Measurements from ENCODE around the gene TRIM52. TPM values are rescaled to one million over a fixed set of nuclear protein-coding genes. Genes with fewer than 3 reads are reported as not detected.

TRIM52 gene
- total and polyA plus RNA-seq, 10 of the 15 experiments (the other 5 are each of a cell fraction or from before 2014, with no cell fraction given) = 1.4 to 24.3 (median 8.1) TPM

DNA sequence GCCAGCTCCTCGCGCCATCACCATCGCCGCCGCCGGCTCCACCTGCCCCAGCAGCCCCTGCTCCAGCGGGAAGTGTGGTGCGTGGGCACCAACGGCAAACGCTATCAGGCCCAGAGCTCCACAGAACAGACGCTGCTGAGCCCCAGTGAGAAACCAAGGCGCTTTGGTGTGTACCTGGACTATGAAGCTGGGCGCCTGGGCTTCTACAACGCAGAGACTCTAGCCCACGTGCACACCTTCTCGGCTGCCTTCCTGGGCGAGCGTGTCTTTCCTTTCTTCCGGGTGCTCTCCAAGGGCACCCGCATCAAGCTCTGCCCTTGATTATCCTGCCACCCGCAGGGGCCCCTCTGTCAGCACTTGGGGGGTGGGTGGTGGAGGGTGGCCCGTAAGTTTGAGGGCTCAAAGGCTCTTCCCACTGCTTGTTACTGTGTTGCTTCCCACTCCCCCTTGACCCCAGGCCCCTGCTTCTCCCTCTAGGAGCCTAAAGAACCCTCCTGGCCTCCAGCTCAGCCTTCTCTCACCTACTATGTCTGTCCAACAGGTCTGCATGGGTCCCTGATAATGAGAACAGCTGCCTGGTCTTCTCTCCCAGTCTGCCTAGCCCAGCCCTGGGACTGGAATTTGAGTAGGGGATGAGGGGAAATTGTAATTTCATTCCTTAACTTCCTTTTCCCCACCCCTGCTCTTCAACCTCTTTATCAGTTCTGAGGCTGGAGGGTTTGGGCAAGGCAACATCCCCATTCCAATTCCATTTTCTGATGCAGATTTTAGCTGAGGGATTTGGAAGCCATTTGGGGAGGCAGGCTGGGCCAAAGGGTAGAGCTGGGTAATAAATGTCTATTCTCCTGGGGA lies 26.3 kb downstream of the TRIM52 start (continued):
- no peak for TF ChIP-seq PKNOX1 (IDR thresholded peaks at IDR 0.05)

DNA sequence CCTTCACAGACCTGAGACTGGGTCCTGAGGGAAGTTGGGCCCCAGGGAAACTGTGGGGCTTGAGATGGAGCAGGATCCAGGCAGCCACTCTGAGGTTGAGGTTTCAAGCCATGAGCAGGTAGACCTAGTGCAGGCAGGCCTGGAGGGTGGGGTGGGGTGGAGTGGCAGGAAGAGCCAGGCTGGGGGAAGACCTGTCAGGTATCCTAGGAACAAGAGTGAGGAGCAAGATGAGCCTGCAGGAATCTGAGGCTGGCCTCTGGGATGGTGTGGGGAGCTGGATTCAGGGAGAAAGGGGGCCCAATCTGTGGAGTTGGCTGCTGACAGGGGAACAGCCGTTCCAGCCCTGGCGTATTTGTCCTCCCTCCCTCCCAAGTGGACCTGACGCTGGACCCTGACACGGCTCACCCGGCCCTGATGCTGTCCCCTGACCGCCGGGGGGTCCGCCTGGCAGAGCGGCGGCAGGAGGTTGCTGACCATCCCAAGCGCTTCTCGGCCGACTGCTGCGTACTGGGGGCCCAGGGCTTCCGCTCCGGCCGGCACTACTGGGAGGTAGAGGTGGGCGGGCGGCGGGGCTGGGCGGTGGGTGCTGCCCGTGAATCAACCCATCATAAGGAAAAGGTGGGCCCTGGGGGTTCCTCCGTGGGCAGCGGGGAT lies 27.0 kb downstream of the TRIM52 start:
- H3K4me1 ChIP-seq (ENCODE audit: control insufficient read depth, insufficient read depth, low read length) = peaks cover 2% of the 10 kb centered on the region; the same call in 1 of the 2 replicates
- peaks cover 8% of the 10 kb centered on the region for H4K20me1 ChIP-seq (ENCODE audit: control insufficient read depth, insufficient read depth)
- in situ Hi-C loops (cut with MboI) = no loop called here
- BruUV-seq (replicated peaks) = no TSS peak
- no peak overlapping the region for H3K27ac ChIP-seq (ENCODE audit: control insufficient read depth, insufficient read depth)
- DNase-seq (ENCODE audit: low read depth, low spot score) (no peak), FAIRE-seq (no peak), ATAC-seq (peak; percentile 11)
- ChIA-PET SMC1A (ENCODE audit: uncharacterized antibody, unreplicated experiment) (no interaction called here), CTCF (no interaction called here), POLR2A (interaction anchor here (1.2 to 3.0 kb wide), 2 partner anchors 9 to 17 kb away, joined by 3 to 10 read pairs; no protein-coding TSS in a partner anchor), RAD21 (ENCODE audit: unreplicated experiment) (no interaction called here)
- peaks cover 10% of the 10 kb centered on the region for H3K79me2 ChIP-seq (ENCODE audit: control insufficient read depth, insufficient read depth, low read length)
- intact Hi-C loops (cut with micrococcal nuclease; ENCODE audit: unreplicated experiment) = no loop called here
- no peaks in the 10 kb centered on the region for H3K27me3 ChIP-seq (replicated peaks in 1 of 2; ENCODE audit: control insufficient read depth in 2 of 2, insufficient read depth in 2 of 2, low read length in 1 of 2)
- H3K9ac ChIP-seq (ENCODE audit: control insufficient read depth, insufficient read depth, low read length) = no peak overlapping the region
- peaks cover 31 to 45% of the 10 kb centered on the region in 2 experiments for H3K36me3 ChIP-seq (ENCODE audit: control insufficient read depth in 2 of 2, insufficient read depth in 2 of 2, low read length in 1 of 2)
- H3K4me2 ChIP-seq (ENCODE audit: control insufficient read depth, insufficient read depth) = no peak overlapping the region
- TF ChIP-seq, protein P1, sequence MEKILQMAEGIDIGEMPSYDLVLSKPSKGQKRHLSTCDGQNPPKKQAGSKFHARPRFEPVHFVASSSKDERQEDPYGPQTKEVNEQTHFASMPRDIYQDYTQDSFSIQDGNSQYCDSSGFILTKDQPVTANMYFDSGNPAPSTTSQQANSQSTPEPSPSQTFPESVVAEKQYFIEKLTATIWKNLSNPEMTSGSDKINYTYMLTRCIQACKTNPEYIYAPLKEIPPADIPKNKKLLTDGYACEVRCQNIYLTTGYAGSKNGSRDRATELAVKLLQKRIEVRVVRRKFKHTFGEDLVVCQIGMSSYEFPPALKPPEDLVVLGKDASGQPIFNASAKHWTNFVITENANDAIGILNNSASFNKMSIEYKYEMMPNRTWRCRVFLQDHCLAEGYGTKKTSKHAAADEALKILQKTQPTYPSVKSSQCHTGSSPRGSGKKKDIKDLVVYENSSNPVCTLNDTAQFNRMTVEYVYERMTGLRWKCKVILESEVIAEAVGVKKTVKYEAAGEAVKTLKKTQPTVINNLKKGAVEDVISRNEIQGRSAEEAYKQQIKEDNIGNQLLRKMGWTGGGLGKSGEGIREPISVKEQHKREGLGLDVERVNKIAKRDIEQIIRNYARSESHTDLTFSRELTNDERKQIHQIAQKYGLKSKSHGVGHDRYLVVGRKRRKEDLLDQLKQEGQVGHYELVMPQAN (conservative IDR thresholded peaks at IDR 0.05) = no peak
- peak; percentile 16; the same call in 1 of the 2 replicates for TF ChIP-seq POLR2A (IDR thresholded peaks at IDR 0.05; ENCODE audit: low read depth, low read length)
- H3K9me3 ChIP-seq (replicated peaks; ENCODE audit: control insufficient read depth, insufficient read depth, low read length) = no peaks in the 10 kb centered on the region
- H2AFZ ChIP-seq (ENCODE audit: control insufficient read depth, low read depth, low read length) = no peak overlapping the region
- WGBS (ENCODE audit: insufficient coverage, insufficient replicate concordance, low lambda C conversion rate, missing lambda C conversion rate) = 93% methylated on average over 19 of the region's 24 CpGs
- no peak overlapping the region for H3K4me3 ChIP-seq

Measured in GM12878 (cell line).